ENCODE results near the gene WDR43. TPM values are rescaled to one million over a fixed set of nuclear protein-coding genes. Genes with fewer than 3 reads are reported as not detected.

WDR43 gene
- total RNA-seq, 2 donors from 2014 or later = 33.3 to 41.7 TPM

DNA sequence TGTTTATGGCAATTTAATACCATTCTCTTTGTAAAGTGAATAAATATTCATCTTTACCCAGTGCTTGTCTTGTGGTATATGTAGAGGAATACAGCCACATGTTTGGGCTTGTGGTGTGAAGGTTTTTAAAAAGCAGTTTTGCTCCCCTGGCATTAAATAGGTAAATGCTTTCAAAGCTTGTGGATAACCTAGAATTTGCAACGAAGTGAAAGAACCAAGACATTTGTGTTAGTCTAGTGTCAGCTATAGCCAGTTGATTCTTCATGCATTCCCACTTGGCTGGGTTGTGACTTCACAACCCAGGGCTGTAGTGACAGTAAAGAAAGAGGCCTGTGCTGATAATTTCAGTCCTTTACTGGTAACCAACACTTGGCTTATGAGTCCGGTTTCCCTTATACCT lies 53.7 kb downstream of the WDR43 start:
- H3K36me3 ChIP-seq = no peaks in the 10 kb centered on the region
- intact Hi-C loops (cut with DNase I) = no loop called here
- no peak for DNase-seq
- TF ChIP-seq, protein P1, sequence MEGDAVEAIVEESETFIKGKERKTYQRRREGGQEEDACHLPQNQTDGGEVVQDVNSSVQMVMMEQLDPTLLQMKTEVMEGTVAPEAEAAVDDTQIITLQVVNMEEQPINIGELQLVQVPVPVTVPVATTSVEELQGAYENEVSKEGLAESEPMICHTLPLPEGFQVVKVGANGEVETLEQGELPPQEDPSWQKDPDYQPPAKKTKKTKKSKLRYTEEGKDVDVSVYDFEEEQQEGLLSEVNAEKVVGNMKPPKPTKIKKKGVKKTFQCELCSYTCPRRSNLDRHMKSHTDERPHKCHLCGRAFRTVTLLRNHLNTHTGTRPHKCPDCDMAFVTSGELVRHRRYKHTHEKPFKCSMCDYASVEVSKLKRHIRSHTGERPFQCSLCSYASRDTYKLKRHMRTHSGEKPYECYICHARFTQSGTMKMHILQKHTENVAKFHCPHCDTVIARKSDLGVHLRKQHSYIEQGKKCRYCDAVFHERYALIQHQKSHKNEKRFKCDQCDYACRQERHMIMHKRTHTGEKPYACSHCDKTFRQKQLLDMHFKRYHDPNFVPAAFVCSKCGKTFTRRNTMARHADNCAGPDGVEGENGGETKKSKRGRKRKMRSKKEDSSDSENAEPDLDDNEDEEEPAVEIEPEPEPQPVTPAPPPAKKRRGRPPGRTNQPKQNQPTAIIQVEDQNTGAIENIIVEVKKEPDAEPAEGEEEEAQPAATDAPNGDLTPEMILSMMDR (IDR thresholded peaks at IDR 0.05) = no peak
- no peak overlapping the region for H3K27ac ChIP-seq
- no peak overlapping the region for H3K4me3 ChIP-seq
- H3K4me1 ChIP-seq = peaks cover 6% of the 10 kb centered on the region
- no peaks in the 10 kb centered on the region for H3K9me3 ChIP-seq
- no peak overlapping the region for H3K9ac ChIP-seq (ENCODE audit: low read depth in 2 of 2, low read length in 2 of 2)
- H3K27me3 ChIP-seq = no peaks in the 10 kb centered on the region

DNA sequence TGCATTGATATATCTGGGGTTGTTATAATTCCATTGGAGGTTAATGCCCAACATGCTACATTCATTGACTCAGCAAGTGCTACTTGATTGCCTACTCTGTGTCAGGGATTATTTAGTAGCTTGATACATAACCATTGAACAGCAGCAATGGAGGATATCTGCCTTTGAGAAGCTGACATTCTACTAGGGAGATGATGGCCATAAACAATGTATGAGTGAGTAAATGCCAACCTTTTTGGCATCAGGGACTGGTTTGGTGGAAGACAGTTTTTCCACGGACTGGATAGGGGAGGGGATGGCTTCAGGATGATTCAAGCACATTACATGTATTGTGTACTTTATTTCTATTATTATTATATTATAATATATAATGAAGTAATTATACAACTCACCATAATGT lies 54.7 kb downstream of the WDR43 start:
- H3K4me1 ChIP-seq = peaks cover 6% of the 10 kb centered on the region
- intact Hi-C loops (cut with DNase I) = no loop called here
- no peak overlapping the region for H3K4me3 ChIP-seq
- H3K9ac ChIP-seq (ENCODE audit: low read depth in 2 of 2, low read length in 2 of 2) = no peak overlapping the region
- no peaks in the 10 kb centered on the region for H3K27me3 ChIP-seq
- H3K27ac ChIP-seq = no peak overlapping the region
- no peak for DNase-seq
- no peaks in the 10 kb centered on the region for H3K9me3 ChIP-seq
- TF ChIP-seq, protein P1 (IDR thresholded peaks at IDR 0.05) = no peak
- H3K36me3 ChIP-seq = no peaks in the 10 kb centered on the region

GRCh38 chr2:28949617-28950305 lies 55.3 kb downstream of the WDR43 start:
- TF ChIP-seq, protein P1 (IDR thresholded peaks at IDR 0.05) = no peak
- Histone ChIP-seq H3K27me3 (no peaks in the 10 kb centered on the region), H3K9ac (ENCODE audit: low read depth in 2 of 2, low read length in 2 of 2) (no peak overlapping the region), H3K36me3 (no peaks in the 10 kb centered on the region), H3K4me1 (peaks cover 6% of the 10 kb centered on the region), H3K4me3 (no peak overlapping the region), H3K27ac (no peak overlapping the region), H3K9me3 (no peaks in the 10 kb centered on the region)
- intact Hi-C loops (cut with DNase I) = no loop called here
- no peak for DNase-seq

DNA sequence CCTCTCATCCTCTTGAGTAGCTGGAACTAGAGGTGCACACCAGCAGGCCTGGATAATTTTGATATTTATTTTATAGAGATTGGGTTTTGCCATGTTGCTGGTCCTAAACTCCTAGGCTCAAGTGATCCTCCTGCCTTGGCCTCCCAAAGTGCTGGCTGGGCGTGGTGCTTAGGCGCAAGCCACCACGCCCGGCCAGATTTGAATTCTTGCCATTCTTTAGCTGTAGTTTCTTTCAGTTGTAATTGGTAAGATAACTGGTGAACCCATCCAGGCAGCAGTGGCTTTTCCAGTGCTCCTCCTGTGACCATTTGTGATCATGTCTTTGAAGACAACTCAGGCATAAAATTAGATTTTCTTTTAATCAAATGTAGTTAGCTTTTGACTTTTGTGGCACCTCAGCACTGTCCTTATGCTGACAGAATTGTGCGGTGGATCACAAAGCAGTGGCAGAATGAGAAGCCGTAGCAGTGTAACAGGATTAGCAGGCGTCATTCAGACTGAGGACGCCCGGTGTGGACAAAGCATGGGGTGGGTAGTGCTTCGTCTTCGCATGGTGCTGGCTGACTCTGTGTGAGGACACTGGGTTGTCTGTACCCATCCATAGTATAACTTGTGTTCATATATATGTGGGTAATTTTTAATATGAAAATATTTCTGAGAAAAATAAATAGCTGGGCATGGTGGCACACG lies 56.6 kb downstream of the WDR43 start:
- no peak for DNase-seq
- H3K4me1 ChIP-seq = peaks cover 6% of the 10 kb centered on the region
- no peaks in the 10 kb centered on the region for H3K9me3 ChIP-seq
- intact Hi-C loops (cut with DNase I) = no loop called here
- no peak overlapping the region for H3K4me3 ChIP-seq
- no peaks in the 10 kb centered on the region for H3K27me3 ChIP-seq
- H3K9ac ChIP-seq (ENCODE audit: low read depth in 2 of 2, low read length in 2 of 2) = no peak overlapping the region
- H3K27ac ChIP-seq = no peak overlapping the region
- no peaks in the 10 kb centered on the region for H3K36me3 ChIP-seq
- TF ChIP-seq, protein P1 (IDR thresholded peaks at IDR 0.05) = no peak

DNA sequence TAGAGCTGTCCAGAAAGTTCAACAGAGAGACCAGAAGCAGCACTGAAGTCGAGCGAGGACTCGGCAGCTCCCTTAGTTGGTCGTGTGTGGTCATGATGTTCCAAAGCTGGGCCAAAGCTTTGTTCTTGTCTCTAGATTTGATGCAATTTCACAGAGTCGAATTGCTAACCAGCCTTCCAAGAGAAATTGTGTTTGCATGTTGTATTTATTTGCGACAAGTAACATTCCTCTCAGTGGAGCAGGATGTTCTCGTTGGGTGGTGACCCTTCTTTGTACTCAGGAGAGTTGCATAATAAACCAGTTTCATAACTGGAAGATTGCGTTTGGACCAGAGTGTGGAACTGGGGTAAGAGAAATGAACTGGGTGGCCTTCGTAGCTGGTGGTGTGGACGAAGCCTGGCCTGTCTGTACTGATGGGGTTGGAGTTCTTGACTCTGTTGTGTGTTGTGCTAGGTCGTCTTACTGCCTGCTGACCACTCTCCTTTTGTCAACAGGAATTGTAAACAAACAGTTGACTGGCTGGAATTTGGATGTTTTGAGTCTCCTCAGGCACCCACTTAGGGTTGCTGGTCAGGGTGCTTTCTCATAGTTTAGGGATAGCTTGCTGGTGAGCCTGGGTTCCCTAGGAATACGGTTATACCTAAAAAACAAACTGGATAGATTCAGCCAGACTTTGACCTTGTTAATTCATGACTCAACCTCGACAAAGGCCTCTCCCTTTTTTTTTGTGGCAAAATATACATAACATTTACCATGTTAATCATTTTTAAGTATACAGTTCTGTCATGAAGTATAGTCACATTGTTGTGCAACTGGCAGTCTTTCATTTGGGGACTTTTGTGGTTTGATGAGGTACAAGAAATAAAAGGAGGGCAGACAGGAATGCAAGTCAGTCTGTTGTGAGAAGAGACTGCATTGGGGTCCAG lies 57.7 kb downstream of the WDR43 start:
- no peak for DNase-seq
- Histone ChIP-seq H3K36me3 (no peaks in the 10 kb centered on the region), H3K4me1 (peaks cover 6% of the 10 kb centered on the region), H3K9me3 (no peaks in the 10 kb centered on the region), H3K27ac (no peak overlapping the region), H3K4me3 (no peak overlapping the region), H3K27me3 (no peaks in the 10 kb centered on the region), H3K9ac (ENCODE audit: low read depth in 2 of 2, low read length in 2 of 2) (no peak overlapping the region)
- TF ChIP-seq, protein P1 (IDR thresholded peaks at IDR 0.05) = no peak
- intact Hi-C loops (cut with DNase I) = no loop called here
